Measurements from ENCODE around the gene SVBP. TPM values are rescaled to one million over a fixed set of nuclear protein-coding genes. Genes with fewer than 3 reads are reported as not detected.
"Not testable (repeated sequence)": the region's sequence is repeated elsewhere in the genome, so short reads cannot be mapped to it uniquely, and the experiment has no call there.

Gene SVBP, protein sequence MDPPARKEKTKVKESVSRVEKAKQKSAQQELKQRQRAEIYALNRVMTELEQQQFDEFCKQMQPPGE
- 65.9 TPM for total RNA-seq
- 65.1 TPM for polyA plus RNA-seq
- long read RNA-seq, donor 1, transcript SVBP-201 (3 exons, 658 nt), result major isoform, 7 of 7 reads
- long read RNA-seq, donor 1, partial matches to known transcripts, result 0 of 7 reads
- long read RNA-seq, donor 1, other reads (novel, unspliced or antisense), result 0 of 7 reads
- long read RNA-seq, donor 2, transcript SVBP-201 (3 exons, 658 nt), result major isoform, 71 of 93 reads
- long read RNA-seq, donor 2, partial matches to known transcripts, result 20 of 93 reads
- long read RNA-seq, donor 2, other reads (novel, unspliced or antisense), result 0 of 93 reads
- long read RNA-seq, donor 3, transcript SVBP-201 (3 exons, 658 nt), result major isoform, 72 of 96 reads
- long read RNA-seq, donor 3, partial matches to known transcripts, result 22 of 96 reads
- long read RNA-seq, donor 3, other reads (novel, unspliced or antisense), result 0 of 96 reads
- long read RNA-seq, donor 4, transcript SVBP-201 (3 exons, 658 nt), result major isoform, 20 of 21 reads
- long read RNA-seq, donor 4, partial matches to known transcripts, result 0 of 21 reads
- long read RNA-seq, donor 4, other reads (novel, unspliced or antisense), result 0 of 21 reads
- long read RNA-seq, donor 5, transcript SVBP-201 (3 exons, 658 nt), result major isoform, 68 of 96 reads
- long read RNA-seq, donor 5, partial matches to known transcripts, result 21 of 96 reads
- long read RNA-seq, donor 5, other reads (novel, unspliced or antisense), result 5 of 96 reads
- long read RNA-seq, donor 6, transcript SVBP-201 (3 exons, 658 nt), result major isoform, 38 of 38 reads
- long read RNA-seq, donor 6, partial matches to known transcripts, result 0 of 38 reads
- long read RNA-seq, donor 6, other reads (novel, unspliced or antisense), result 0 of 38 reads
- long read RNA-seq, donor 7, transcript SVBP-201 (3 exons, 658 nt), result major isoform, 46 of 52 reads
- long read RNA-seq, donor 7, partial matches to known transcripts, result 5 of 52 reads
- long read RNA-seq, donor 7, other reads (novel, unspliced or antisense), result 0 of 52 reads
- long read RNA-seq, donor 8, transcript SVBP-201 (3 exons, 658 nt), result major isoform, 16 of 16 reads
- long read RNA-seq, donor 8, partial matches to known transcripts, result 0 of 16 reads
- long read RNA-seq, donor 8, other reads (novel, unspliced or antisense), result 0 of 16 reads
- long read RNA-seq, donor 9, transcript SVBP-201 (3 exons, 658 nt), result major isoform, 36 of 47 reads
- long read RNA-seq, donor 9, partial matches to known transcripts, result 11 of 47 reads
- long read RNA-seq, donor 9, other reads (novel, unspliced or antisense), result 0 of 47 reads
- long read RNA-seq, donor 10, transcript SVBP-201 (3 exons, 658 nt), result major isoform, 33 of 39 reads
- long read RNA-seq, donor 10, partial matches to known transcripts, result 6 of 39 reads
- long read RNA-seq, donor 10, other reads (novel, unspliced or antisense), result 0 of 39 reads

DNA sequence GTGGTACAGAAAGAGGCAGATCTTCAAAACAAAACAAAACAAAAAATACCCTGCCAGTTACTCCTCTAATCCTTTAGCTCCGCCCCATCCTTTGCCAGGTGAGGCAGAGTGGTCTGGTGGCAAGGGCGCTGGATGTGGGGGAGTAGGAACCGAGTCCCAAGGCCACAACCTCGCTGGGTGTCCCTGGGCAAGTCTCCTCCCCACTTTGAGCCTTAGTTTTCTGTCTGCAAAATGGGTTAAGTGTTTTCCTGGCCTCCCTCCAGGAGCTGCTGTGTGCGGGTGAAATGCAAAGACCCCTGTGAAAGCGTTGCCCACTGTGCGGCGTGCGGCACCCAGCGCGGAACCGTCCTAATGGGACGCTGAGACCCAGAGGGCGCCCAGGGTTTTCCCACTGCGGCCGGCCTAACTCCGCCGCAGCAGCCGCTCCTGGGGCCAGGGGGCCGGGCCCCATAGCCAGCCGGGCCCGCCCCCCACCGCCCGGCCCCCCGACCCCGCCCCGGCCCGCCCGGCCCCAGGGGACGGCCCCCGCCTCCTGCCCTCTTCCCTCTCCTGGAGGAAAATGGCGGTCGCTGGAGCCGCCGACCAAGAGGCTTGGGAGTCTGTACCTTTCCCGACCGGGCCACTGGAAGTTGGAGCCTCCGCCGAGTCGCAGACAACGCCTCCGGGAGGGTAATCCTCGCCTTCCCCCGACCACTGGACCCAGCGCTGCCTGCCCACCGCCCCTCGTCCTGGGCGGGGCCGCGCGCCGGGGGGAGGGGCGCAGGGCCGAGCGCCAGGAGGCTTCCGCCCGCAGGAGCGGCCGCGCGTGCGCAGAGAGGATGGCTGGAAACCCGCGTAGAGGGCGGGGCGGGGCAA lies at the start of gene SVBP, which contains the start of gene ERMAP:
TSS of gene SVBP (minus strand) at position 813 of the 855 bp plus-strand sequence. CDS start 853 bp downstream, outside the sequence.
TSS of gene ERMAP (plus strand) at position 538 of the 855 bp plus-strand sequence. CDS start 13,327 bp downstream, outside the sequence.
- Histone ChIP-seq H3K4me1 (ENCODE audit: control insufficient read depth in 2 of 2, insufficient read depth in 2 of 2, low read length in 2 of 2) (peaks cover 0 to 13% of the 10 kb centered on the region in 2 donors), H3K9me3 (ENCODE audit: control insufficient read depth in 2 of 2, insufficient read depth in 1 of 2, low read length in 1 of 2) (no peaks in the 10 kb centered on the region), H3K36me3 (ENCODE audit: control insufficient read depth in 2 of 2, insufficient read depth in 2 of 2, low read length in 1 of 2) (peaks cover 5 to 9% of the 10 kb centered on the region in 2 donors), H3K4me3 (ENCODE audit: low read length in 2 of 2) (peak within 1 kb of the TSS; percentile 93 to 94), H3K27ac (ENCODE audit: low read depth in 1 of 2, low read length in 1 of 2) (peak within 1 kb of the TSS; percentile 91 to 99), H3K27me3 (ENCODE audit: control insufficient read depth in 2 of 2, insufficient read depth in 1 of 2, low read length in 1 of 2) (no peaks in the 10 kb centered on the region)
- peak; percentile 60 to 95 (median 90) for DNase-seq (ENCODE audit: low read depth in 6 of 9, low spot score in 9 of 9)
- WGBS, result 1% methylated on average over 66 of the region's 66 CpGs

DNA sequence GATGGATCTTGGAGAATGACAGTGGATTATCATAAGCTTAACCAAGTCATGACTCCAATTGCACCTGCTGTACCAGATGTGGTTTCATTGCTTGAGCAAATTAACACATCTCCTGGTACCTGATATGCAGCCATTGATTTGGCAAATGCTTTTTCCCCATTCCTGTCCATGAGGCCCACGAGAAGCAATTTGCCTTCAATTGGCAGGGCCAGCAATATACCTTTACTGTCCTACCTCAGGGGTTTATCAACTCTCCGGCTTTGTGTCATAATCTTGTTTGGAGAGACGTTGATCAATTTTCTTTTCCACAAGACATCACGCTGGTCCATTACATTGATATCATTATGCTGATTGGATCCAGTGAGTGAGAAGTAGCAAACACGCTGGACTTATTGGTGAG lies 49.4 kb upstream of the SVBP start:
- Histone ChIP-seq H3K27me3 (ENCODE audit: control insufficient read depth in 2 of 2, insufficient read depth in 1 of 2, low read length in 1 of 2) (no peaks in the 10 kb centered on the region), H3K4me3 (ENCODE audit: low read length in 2 of 2) (no peak overlapping the region), H3K27ac (ENCODE audit: low read depth in 1 of 2, low read length in 1 of 2) (no peak overlapping the region), H3K9me3 (ENCODE audit: control insufficient read depth in 2 of 2, insufficient read depth in 1 of 2, low read length in 1 of 2) (no peaks in the 10 kb centered on the region), H3K4me1 (ENCODE audit: control insufficient read depth in 2 of 2, insufficient read depth in 2 of 2, low read length in 2 of 2) (no peaks in the 10 kb centered on the region), H3K36me3 (ENCODE audit: control insufficient read depth in 2 of 2, insufficient read depth in 2 of 2, low read length in 1 of 2) (no peaks in the 10 kb centered on the region)
- no peak for DNase-seq (ENCODE audit: low read depth in 6 of 9, low spot score in 9 of 9)
- 93% methylated on average over 5 of the region's 5 CpGs for WGBS

DNA sequence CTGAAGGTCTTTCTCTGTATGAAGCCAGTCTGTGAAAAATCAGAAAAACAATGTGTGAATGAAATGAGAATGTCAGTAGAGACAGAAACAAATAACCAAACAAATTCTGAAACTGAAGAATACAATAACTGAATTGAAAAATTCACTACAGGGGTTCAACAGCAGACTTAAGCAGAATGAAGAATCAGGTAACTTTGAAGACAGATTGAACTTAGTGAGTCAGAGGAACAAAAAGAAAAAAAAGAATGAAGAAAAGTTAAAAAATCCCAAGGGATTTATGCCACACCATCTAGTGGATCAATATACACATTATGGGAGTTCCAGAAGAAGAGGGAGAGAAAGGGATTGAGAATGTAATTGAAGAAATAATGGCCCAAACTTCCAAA lies 43.8 kb upstream of the SVBP start:
- no peak for DNase-seq (ENCODE audit: low read depth in 6 of 9, low spot score in 9 of 9)
- Histone ChIP-seq H3K27ac (ENCODE audit: low read depth in 1 of 2, low read length in 1 of 2) (no peak overlapping the region), H3K4me1 (ENCODE audit: control insufficient read depth in 2 of 2, insufficient read depth in 2 of 2, low read length in 2 of 2) (no peaks in the 10 kb centered on the region), H3K27me3 (ENCODE audit: control insufficient read depth in 2 of 2, insufficient read depth in 1 of 2, low read length in 1 of 2) (no peaks in the 10 kb centered on the region), H3K4me3 (ENCODE audit: low read length in 2 of 2) (no peak overlapping the region), H3K9me3 (ENCODE audit: control insufficient read depth in 2 of 2, insufficient read depth in 1 of 2, low read length in 1 of 2) (peaks cover 0 to 7% of the 10 kb centered on the region in 2 donors), H3K36me3 (ENCODE audit: control insufficient read depth in 2 of 2, insufficient read depth in 2 of 2, low read length in 1 of 2) (no peaks in the 10 kb centered on the region)

DNA sequence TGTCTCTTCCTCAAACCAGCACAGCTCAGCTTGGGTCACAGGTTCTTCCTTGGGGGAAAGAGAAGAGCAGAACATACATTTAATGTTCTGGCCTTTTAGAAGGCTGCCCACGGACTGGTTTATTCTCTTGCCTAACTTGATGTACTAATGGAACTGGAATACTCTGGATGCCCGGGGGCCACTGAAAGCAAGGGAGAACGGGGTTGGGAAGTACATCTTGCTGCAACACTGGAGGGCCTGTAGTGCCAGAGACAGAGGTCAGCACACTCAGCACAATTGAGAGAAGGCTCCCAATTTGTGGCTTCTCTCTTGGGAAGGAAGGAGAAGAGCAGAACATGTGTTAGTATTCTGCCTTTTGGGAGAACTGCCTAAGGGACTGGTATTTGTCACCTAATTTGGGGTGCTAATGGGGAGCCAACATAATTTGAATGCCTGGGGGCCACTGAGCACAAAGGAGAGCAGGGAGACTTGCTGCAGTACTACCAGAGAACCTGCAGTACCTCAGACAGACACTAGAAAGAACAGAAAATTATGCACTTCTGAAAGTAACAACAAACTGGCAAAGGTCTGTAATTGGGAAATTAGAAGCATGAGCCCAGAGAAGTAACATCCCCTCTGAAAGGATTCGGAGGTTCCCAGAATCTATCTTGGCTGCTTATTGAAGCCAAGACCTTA lies 43.3 kb upstream of the SVBP start:
- H3K4me3 ChIP-seq (ENCODE audit: low read length in 2 of 2), result no peak overlapping the region
- H3K4me1 ChIP-seq (ENCODE audit: control insufficient read depth in 2 of 2, insufficient read depth in 2 of 2, low read length in 2 of 2), result no peaks in the 10 kb centered on the region
- H3K27ac ChIP-seq (ENCODE audit: low read depth in 1 of 2, low read length in 1 of 2), result no peak overlapping the region
- H3K36me3 ChIP-seq (ENCODE audit: control insufficient read depth in 2 of 2, insufficient read depth in 2 of 2, low read length in 1 of 2), result no peaks in the 10 kb centered on the region
- WGBS, result 80% methylated on average over 4 of the region's 4 CpGs
- peaks cover 0 to 7% of the 10 kb centered on the region in 2 donors for H3K9me3 ChIP-seq (ENCODE audit: control insufficient read depth in 2 of 2, insufficient read depth in 1 of 2, low read length in 1 of 2)
- DNase-seq (ENCODE audit: low read depth in 6 of 9, low spot score in 9 of 9), result no peak
- H3K27me3 ChIP-seq (ENCODE audit: control insufficient read depth in 2 of 2, insufficient read depth in 1 of 2, low read length in 1 of 2), result no peaks in the 10 kb centered on the region

DNA sequence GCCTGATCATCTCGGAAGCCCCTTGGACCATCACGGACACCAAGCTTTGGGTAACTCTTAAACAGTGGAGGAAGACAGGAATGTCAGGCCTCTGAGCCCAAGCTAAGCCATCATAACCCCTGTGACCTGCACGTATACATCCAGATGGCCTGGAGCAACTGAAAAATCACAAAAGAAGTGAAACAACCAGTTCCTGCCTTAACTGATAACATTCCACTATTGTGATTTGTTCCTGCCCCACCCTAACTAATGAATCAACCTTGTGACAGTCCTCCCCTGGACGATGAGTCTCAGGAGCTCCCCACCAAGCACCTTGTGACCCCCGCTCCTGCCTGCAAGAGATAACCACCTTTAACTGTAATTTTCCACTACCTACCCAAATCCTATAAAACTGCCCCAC lies 42.2 kb upstream of the SVBP start:
- not testable (repeated sequence) for H3K27me3 ChIP-seq (ENCODE audit: control insufficient read depth in 2 of 2, insufficient read depth in 1 of 2, low read length in 1 of 2); H3K9me3 ChIP-seq (ENCODE audit: control insufficient read depth in 2 of 2, insufficient read depth in 1 of 2, low read length in 1 of 2); H3K36me3 ChIP-seq (ENCODE audit: control insufficient read depth in 2 of 2, insufficient read depth in 2 of 2, low read length in 1 of 2); DNase-seq (ENCODE audit: low read depth in 6 of 9, low spot score in 9 of 9); H3K27ac ChIP-seq (ENCODE audit: low read depth in 1 of 2, low read length in 1 of 2); H3K4me3 ChIP-seq (ENCODE audit: low read length in 2 of 2); H3K4me1 ChIP-seq (ENCODE audit: control insufficient read depth in 2 of 2, insufficient read depth in 2 of 2, low read length in 2 of 2)
- 94% methylated on average over 5 of the region's 5 CpGs for WGBS

DNA sequence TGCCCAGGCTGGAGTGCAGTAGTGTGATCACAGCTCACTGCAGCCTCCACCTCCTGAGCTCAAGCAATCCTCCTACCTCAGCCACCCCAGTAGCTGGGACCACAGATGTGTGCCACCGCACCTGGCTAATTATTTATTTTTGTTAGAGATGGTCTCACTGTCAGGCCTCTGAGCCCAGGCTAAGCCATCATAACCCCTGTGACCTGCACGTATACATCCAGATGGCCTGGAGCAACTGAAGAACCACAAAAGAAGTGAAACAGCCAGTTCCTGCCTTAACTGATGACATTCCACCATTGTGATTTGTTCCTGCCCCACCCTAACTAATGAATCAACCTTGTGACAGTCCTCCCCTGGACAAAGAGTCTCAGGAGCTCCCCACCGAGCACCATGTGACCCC lies 39.4 kb upstream of the SVBP start:
- 95% methylated on average over 3 of the region's 3 CpGs for WGBS
- not testable (repeated sequence) for DNase-seq (ENCODE audit: low read depth in 6 of 9, low spot score in 9 of 9); H3K4me1 ChIP-seq (ENCODE audit: control insufficient read depth in 2 of 2, insufficient read depth in 2 of 2, low read length in 2 of 2); H3K27ac ChIP-seq (ENCODE audit: low read depth in 1 of 2, low read length in 1 of 2); H3K4me3 ChIP-seq (ENCODE audit: low read length in 2 of 2); H3K27me3 ChIP-seq (ENCODE audit: control insufficient read depth in 2 of 2, insufficient read depth in 1 of 2, low read length in 1 of 2); H3K9me3 ChIP-seq (ENCODE audit: control insufficient read depth in 2 of 2, insufficient read depth in 1 of 2, low read length in 1 of 2)
- H3K36me3 ChIP-seq (ENCODE audit: control insufficient read depth in 2 of 2, insufficient read depth in 2 of 2, low read length in 1 of 2), result peaks cover 9 to 15% of the 10 kb centered on the region in 2 donors

DNA sequence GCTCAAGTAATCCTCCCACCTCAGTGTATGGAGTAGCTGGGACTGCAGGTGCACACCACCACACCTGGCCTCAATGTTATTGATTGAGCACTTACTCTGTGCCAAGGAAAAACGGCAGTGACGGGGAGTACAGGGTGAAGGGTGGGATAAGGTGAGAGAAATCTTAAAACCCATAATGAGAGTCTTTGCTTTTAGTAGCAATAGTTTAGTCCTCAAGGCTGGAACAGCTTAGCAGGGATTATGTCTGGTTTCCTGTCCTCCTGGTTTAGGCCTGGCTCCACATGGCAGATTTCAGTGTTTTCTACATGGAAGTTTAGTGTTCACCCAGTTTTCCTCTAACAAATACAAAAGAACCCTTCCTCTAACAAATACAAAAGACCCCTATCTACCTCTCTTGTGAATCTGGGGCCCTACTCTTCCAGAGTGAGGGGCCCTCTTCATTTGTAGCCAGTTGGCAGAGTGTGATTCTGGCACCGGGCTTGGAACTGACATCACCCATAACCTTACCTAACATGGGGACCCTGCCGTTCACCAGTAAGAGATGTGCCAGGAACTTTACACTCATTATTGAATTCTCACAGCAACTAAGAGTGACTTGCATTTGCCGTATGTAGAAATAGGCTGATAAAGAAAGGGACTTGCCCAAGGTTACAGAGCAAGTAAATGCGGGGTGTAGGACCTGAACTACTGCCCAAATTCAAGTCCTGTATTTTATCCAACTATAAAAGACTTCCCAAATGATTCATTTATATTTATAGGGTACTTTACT lies 36.1 kb upstream of the SVBP start:
- H3K4me1 ChIP-seq (ENCODE audit: control insufficient read depth in 2 of 2, insufficient read depth in 2 of 2, low read length in 2 of 2), result peaks cover under 1 to 8% of the 10 kb centered on the region in 2 donors

More for the DNA sequence above, 36.1 kb upstream of the SVBP start:
- Histone ChIP-seq H3K4me3 (ENCODE audit: low read length in 2 of 2) (no peak overlapping the region), H3K9me3 (ENCODE audit: control insufficient read depth in 2 of 2, insufficient read depth in 1 of 2, low read length in 1 of 2) (no peaks in the 10 kb centered on the region), H3K27ac (ENCODE audit: low read depth in 1 of 2, low read length in 1 of 2) (no peak overlapping the region), H3K36me3 (ENCODE audit: control insufficient read depth in 2 of 2, insufficient read depth in 2 of 2, low read length in 1 of 2) (peaks cover 21 to 41% of the 10 kb centered on the region in 2 donors), H3K27me3 (ENCODE audit: control insufficient read depth in 2 of 2, insufficient read depth in 1 of 2, low read length in 1 of 2) (no peaks in the 10 kb centered on the region)
- DNase-seq (ENCODE audit: low read depth in 6 of 9, low spot score in 9 of 9), result no peak
- WGBS, result 96% methylated on average over 6 of the region's 6 CpGs
